Left kidney (tissue), 1 donor: ENCODE results near the gene ITPKC. TPM values are rescaled to one million over a fixed set of nuclear protein-coding genes. Genes with fewer than 3 reads are reported as not detected.

Experiments
- polyA plus RNA-seq: library from polyadenylated mRNA; unstranded; fragments of 120-200 nt; gene quantifications from one replicate; pipeline ENCODE4 v1.2.1, GENCODE V29; 2013; ENCODE audit not compliant: insufficient read length

ITPKC gene
- polyA plus RNA-seq, 1 donor = 11.5 TPM

Other genes with a start within 250 kb of the ITPKC start
- gene SHKBP1, start 140.2 kb upstream of the ITPKC start, polyA plus RNA-seq = 48.2 TPM
- 187 TPM for gene LTBP4, start 115.7 kb upstream of the ITPKC start, polyA plus RNA-seq
- gene NUMBL, start 26.5 kb upstream of the ITPKC start, polyA plus RNA-seq = 11.8 TPM
- gene COQ8B, start 226 bp upstream of the ITPKC start, polyA plus RNA-seq = 30.3 TPM
- gene ACTMAP, start 33.4 kb downstream of the ITPKC start, polyA plus RNA-seq = 18.5 TPM
- gene SNRPA, start 34.1 kb downstream of the ITPKC start, polyA plus RNA-seq = 117 TPM
- gene MIA, start 58.4 kb downstream of the ITPKC start, polyA plus RNA-seq = 4.2 TPM
- gene RAB4B, start 61.1 kb downstream of the ITPKC start, polyA plus RNA-seq = 8.8 TPM
- gene EGLN2, start 82.1 kb downstream of the ITPKC start, polyA plus RNA-seq = 59.5 TPM
- gene CYP2A6, start 133.3 kb downstream of the ITPKC start, polyA plus RNA-seq = 0.35 TPM
- 0.40 TPM for gene CYP2A7, start 165.1 kb downstream of the ITPKC start, polyA plus RNA-seq